Cardiac fibroblast (primary cell): ENCODE results near the gene AMPD3.

Experiments used
- DNase-seq, 2 donors: peaks; one replicate each; pipeline versions ENCODE4 v3.0.0 to v3.0.0-alpha.2; 2010; ENCODE audit warnings: low read depth in 2 of 2
- H3K4me3 ChIP-seq, 2 donors: replicated peaks in 1 of 2; 1 replicate in 1 of 2; 2 replicates in 1 of 2; pipeline ENCODE4 v1.5.1; 2011; ENCODE audit warnings: low read depth in 2 of 2, low read length in 2 of 2, mild to moderate bottlenecking in 2 of 2, moderate library complexity in 1 of 2
- TF ChIP-seq, protein P1 (sequence below): IDR thresholded peaks from one replicate; pipeline ENCODE4 v1.5.1; 2011; ENCODE audit warnings: low read depth, mild to moderate bottlenecking, low read length, inconsistent platforms

AMPD3 gene

GRCh38 chr11:10490398-10491241 is 35.6 kb downstream of the AMPD3 start:
- TF ChIP-seq, protein P1, sequence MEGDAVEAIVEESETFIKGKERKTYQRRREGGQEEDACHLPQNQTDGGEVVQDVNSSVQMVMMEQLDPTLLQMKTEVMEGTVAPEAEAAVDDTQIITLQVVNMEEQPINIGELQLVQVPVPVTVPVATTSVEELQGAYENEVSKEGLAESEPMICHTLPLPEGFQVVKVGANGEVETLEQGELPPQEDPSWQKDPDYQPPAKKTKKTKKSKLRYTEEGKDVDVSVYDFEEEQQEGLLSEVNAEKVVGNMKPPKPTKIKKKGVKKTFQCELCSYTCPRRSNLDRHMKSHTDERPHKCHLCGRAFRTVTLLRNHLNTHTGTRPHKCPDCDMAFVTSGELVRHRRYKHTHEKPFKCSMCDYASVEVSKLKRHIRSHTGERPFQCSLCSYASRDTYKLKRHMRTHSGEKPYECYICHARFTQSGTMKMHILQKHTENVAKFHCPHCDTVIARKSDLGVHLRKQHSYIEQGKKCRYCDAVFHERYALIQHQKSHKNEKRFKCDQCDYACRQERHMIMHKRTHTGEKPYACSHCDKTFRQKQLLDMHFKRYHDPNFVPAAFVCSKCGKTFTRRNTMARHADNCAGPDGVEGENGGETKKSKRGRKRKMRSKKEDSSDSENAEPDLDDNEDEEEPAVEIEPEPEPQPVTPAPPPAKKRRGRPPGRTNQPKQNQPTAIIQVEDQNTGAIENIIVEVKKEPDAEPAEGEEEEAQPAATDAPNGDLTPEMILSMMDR, result no peak
- DNase-seq, result peak; percentile 92 to 99
- no peak overlapping the region for H3K4me3 ChIP-seq

DNA sequence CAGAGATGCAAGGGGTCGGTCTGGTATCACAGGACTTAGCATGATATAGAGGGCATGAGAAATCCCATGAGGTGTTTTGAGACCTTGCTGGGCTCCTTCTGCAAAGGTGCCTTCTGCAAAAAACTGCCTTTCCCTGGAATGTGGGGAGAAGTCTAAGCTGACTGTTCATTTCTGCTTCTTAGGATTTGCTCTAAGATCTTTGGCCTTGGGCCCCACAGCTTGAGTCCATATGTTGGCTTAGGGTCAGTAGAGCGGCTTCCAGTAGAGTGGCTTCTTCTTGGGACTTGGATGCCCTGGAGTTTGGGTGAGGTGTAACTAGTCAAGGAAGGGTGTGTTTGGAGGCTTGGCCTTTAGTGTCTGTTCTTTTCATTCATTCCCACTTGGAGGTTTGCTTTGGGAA is 37.0 kb downstream of the AMPD3 start:
- DNase-seq, result no peak
- H3K4me3 ChIP-seq, result no peak overlapping the region
- TF ChIP-seq, protein P1, result no peak

DNA sequence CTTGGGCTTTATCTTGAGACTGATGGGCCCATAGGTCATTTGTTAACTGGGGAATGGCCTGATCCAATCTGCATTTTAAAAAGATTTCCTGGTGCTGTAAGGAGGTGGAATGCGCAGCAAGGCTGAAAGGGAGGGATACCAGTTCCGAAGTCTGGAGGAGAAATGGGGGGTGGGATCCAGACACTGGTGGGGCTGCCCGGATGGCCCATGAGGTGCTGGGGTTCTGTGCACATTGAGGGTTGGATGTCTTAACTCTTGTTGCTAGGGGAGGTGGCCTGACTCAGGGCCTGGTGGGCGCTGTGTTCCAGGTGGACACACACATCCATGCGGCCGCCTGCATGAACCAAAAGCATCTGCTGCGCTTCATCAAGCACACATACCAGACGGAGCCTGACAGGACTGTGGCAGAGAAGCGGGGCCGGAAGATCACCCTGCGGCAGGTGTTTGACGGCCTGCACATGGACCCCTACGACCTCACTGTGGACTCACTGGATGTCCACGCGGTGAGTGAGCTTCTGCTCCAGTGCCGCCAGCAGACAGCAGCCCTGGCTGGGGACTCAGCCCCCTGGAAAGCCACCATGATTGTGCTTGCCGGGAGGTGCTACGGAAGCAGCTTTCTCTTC is 38.1 kb downstream of the AMPD3 start:
- TF ChIP-seq, protein P1, result no peak
- no peak overlapping the region for H3K4me3 ChIP-seq
- no peak for DNase-seq

GRCh38 chr11:10494636-10495463 is 39.8 kb downstream of the AMPD3 start:
- no peak for DNase-seq
- TF ChIP-seq, protein P1, result no peak

GRCh38 chr11:10495464-10495786 is 40.4 kb downstream of the AMPD3 start:
- TF ChIP-seq, protein P1, result no peak
- DNase-seq, result no peak
- no peak overlapping the region for H3K4me3 ChIP-seq

More at GRCh38 chr11:10494636-10495463, 39.8 kb downstream of the AMPD3 start:
- H3K4me3 ChIP-seq, result no peak overlapping the region

DNA sequence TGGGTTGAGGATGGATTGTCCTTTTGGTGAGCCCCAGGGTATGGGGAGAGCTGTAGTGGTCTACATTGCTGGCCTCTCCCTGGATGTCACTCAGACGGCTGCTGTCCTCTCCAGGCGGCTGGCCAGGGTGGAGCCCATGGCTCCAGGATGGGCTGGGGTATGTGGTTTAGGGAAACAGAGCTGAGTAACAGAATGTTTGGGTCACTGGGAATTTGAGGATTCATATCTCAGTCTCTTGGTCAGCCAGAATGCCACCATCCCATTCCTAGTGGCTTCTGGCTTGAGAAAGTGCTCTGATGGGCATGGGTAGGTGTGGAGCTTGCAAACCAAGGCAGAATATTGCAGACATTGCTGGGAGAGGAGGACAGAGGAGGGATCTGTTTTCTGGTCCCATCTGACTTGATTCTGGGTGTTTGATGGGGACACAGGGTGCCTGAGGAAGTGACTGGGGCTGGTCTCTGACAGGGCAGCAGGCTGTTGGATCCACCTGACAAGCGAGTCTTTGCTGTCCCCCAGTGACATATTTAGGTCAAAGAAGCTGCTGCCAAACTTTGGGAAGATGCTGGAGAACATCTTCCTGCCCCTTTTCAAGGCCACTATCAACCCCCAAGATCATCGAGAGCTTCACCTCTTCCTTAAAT is 41.4 kb downstream of the AMPD3 start:
- TF ChIP-seq, protein P1, result no peak
- DNase-seq, result no peak
- H3K4me3 ChIP-seq, result no peak overlapping the region
